H1 (cell line): ENCODE results near the gene MLLT6. TPM values are rescaled to one million over a fixed set of nuclear protein-coding genes. Genes with fewer than 3 reads are reported as not detected.

Experiments used
- ATF2 ChIP-seq: IDR thresholded peaks from 2 replicates; pipeline ENCODE4 v1.6.1; 2012; ENCODE audit warnings: low read length, inconsistent platforms
- CHD2 ChIP-seq: IDR thresholded peaks from 2 replicates; pipeline ENCODE4 v1.6.1; 2012; ENCODE audit warnings: low read length, improper control_type of control experiment
- EZH2 ChIP-seq: fragments of 200-600 bp; sonication (generic); IDR thresholded peaks from 2 replicates; pipeline ENCODE4 v1.7.1; 2012; ENCODE audit warnings: low read depth, mild to moderate bottlenecking, moderate library complexity, low read length, inconsistent platforms; ENCODE audit not compliant: severe bottlenecking
- HDAC6 ChIP-seq: IDR thresholded peaks from one replicate; pipeline ENCODE4 v1.7.1; 2012; ENCODE audit warnings: low read depth, mild to moderate bottlenecking, inconsistent platforms, low read length, moderate library complexity
- JUN ChIP-seq: IDR thresholded peaks from 2 replicates; pipeline ENCODE4 v1.6.1; 2011; ENCODE audit warnings: low read depth, mild to moderate bottlenecking, improper control_type of control experiment, low read length
- KDM4A ChIP-seq: IDR thresholded peaks from one replicate; pipeline ENCODE4 v1.7.1; 2012; ENCODE audit warnings: low read depth, mild to moderate bottlenecking, moderate library complexity, low read length, inconsistent platforms; ENCODE audit not compliant: severe bottlenecking
- MAFK ChIP-seq: IDR thresholded peaks from 2 replicates; pipeline ENCODE4 v1.6.1; 2012; ENCODE audit warnings: low read depth, mild to moderate bottlenecking, improper control_type of control experiment, low read length
- polyA plus RNA-seq, 7 experiments: library from polyadenylated mRNA; depleted of rRNA in 3 of 7; stranded (reverse) in 5 of 7; unstranded in 2 of 7; fragments of >200 nt in 5 of 7; fragments of 200-250 nt in 2 of 7; gene quantifications; 1 replicate in 5 of 7; 2 replicates in 1 of 7; 4 replicates in 1 of 7; pipeline versions ENCODE4 v1.2.1 to v1.2.3, GENCODE V29; 2011 to 2013; ENCODE audit warnings: missing spikeins in 2 of 7, mixed read lengths in 2 of 7
- total RNA-seq: library from RNA; stranded (reverse); fragmentation: NEBNext Ultra II Directional; extraction: Animal tissue kit (Norgen Biotek cat#: 25700); gene quantifications from 2 replicates; pipeline ENCODE4 v1.2.1, GENCODE V29; 2021
- TF ChIP-seq, protein P1 (sequence below): fragments of 300-600 bp; sonication (generic); IDR thresholded peaks from 2 replicates; pipeline ENCODE4 v1.7.1; 2012; ENCODE audit warnings: low read length, moderate library complexity, mild to moderate bottlenecking, inconsistent platforms; ENCODE audit not compliant: insufficient replicate concordance

The MLLT6 gene
- total and polyA plus RNA-seq, 2 of the 8 experiments (the other 6 are each of a cell fraction or from before 2014, with no cell fraction given), result 6.5 to 8.0 TPM

DNA sequence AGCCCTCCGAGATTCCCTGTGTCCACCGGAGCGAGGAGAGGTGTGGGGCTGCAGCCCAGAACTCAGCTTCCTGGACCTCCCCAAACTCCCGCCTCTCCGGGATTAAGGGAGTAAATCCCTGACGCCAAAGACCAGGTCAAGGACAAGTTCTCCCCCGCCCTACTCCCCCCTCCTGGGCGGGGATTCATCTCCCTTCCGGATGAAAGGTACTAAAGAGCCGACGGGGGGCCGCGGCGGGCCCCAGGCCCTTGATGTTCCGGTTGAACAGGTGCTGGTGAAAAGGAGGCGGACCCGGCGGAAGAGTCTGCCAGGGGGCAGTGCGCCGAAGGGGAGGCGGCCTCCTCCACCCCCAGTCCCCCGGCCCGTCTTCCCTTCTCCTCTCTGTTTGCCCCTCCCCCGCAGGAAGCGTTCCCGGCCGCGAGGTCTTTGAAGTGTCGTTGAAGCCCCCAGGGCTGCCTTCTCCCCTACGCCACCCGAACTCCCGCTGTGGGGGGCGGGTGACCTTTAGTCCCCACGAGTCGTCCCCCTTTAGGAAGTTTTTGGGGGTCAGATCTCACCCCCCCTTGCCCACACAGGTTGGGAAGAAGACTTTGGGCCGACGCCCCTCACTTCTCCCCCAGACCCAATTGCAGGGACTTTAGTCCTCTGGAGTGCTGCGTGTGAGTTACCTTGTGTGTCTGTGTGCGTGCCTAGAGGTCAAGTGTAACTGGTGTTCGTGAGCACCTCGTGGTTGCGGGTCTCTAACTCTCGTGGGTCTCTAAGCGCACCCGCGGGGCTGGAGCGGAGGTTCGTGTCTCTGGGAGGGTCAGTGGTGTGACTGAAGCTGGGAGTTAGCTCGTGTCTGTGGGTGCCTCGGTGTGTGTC, 1.1 kb upstream of the MLLT6 start (continued):
- TF ChIP-seq, protein P1, sequence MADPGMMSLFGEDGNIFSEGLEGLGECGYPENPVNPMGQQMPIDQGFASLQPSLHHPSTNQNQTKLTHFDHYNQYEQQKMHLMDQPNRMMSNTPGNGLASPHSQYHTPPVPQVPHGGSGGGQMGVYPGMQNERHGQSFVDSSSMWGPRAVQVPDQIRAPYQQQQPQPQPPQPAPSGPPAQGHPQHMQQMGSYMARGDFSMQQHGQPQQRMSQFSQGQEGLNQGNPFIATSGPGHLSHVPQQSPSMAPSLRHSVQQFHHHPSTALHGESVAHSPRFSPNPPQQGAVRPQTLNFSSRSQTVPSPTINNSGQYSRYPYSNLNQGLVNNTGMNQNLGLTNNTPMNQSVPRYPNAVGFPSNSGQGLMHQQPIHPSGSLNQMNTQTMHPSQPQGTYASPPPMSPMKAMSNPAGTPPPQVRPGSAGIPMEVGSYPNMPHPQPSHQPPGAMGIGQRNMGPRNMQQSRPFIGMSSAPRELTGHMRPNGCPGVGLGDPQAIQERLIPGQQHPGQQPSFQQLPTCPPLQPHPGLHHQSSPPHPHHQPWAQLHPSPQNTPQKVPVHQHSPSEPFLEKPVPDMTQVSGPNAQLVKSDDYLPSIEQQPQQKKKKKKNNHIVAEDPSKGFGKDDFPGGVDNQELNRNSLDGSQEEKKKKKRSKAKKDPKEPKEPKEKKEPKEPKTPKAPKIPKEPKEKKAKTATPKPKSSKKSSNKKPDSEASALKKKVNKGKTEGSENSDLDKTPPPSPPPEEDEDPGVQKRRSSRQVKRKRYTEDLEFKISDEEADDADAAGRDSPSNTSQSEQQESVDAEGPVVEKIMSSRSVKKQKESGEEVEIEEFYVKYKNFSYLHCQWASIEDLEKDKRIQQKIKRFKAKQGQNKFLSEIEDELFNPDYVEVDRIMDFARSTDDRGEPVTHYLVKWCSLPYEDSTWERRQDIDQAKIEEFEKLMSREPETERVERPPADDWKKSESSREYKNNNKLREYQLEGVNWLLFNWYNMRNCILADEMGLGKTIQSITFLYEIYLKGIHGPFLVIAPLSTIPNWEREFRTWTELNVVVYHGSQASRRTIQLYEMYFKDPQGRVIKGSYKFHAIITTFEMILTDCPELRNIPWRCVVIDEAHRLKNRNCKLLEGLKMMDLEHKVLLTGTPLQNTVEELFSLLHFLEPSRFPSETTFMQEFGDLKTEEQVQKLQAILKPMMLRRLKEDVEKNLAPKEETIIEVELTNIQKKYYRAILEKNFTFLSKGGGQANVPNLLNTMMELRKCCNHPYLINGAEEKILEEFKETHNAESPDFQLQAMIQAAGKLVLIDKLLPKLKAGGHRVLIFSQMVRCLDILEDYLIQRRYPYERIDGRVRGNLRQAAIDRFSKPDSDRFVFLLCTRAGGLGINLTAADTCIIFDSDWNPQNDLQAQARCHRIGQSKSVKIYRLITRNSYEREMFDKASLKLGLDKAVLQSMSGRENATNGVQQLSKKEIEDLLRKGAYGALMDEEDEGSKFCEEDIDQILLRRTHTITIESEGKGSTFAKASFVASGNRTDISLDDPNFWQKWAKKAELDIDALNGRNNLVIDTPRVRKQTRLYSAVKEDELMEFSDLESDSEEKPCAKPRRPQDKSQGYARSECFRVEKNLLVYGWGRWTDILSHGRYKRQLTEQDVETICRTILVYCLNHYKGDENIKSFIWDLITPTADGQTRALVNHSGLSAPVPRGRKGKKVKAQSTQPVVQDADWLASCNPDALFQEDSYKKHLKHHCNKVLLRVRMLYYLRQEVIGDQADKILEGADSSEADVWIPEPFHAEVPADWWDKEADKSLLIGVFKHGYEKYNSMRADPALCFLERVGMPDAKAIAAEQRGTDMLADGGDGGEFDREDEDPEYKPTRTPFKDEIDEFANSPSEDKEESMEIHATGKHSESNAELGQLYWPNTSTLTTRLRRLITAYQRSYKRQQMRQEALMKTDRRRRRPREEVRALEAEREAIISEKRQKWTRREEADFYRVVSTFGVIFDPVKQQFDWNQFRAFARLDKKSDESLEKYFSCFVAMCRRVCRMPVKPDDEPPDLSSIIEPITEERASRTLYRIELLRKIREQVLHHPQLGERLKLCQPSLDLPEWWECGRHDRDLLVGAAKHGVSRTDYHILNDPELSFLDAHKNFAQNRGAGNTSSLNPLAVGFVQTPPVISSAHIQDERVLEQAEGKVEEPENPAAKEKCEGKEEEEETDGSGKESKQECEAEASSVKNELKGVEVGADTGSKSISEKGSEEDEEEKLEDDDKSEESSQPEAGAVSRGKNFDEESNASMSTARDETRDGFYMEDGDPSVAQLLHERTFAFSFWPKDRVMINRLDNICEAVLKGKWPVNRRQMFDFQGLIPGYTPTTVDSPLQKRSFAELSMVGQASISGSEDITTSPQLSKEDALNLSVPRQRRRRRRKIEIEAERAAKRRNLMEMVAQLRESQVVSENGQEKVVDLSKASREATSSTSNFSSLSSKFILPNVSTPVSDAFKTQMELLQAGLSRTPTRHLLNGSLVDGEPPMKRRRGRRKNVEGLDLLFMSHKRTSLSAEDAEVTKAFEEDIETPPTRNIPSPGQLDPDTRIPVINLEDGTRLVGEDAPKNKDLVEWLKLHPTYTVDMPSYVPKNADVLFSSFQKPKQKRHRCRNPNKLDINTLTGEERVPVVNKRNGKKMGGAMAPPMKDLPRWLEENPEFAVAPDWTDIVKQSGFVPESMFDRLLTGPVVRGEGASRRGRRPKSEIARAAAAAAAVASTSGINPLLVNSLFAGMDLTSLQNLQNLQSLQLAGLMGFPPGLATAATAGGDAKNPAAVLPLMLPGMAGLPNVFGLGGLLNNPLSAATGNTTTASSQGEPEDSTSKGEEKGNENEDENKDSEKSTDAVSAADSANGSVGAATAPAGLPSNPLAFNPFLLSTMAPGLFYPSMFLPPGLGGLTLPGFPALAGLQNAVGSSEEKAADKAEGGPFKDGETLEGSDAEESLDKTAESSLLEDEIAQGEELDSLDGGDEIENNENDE, result no peak
- no peak for TF ChIP-seq JUN
- no peak for TF ChIP-seq ATF2
- no peak for TF ChIP-seq KDM4A
- peak; percentile 67 for TF ChIP-seq EZH2
- TF ChIP-seq CHD2, result peak; percentile 52; the same call in 1 of the 2 replicates
- TF ChIP-seq HDAC6, result no peak
- no peak for TF ChIP-seq MAFK
